ENCODE results near the gene HSPBAP1. TPM values are rescaled to one million over a fixed set of nuclear protein-coding genes. Genes with fewer than 3 reads are reported as not detected.

The HSPBAP1 gene
- total RNA-seq, 4 donors from 2014 or later, result 12.4 to 17.3 (median 15.8) TPM

DNA sequence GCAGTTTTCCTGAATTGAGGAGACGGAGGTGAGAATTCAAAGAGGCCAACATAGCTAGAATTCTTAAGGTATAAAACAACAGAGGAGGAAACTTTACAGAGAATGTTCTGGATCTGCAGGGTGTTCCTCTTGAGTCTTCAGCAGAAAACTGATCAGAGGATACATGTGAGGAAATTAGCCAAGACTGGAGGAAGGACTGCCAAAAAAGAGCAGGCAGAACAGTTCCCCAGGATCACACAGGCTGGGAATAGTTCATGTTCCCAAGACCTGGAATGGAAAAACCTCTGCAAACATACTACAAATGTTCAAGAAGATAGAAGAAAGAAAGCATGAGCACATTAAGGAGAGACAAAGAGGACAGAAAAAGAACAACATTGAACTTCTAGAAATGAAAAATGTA, 8.7 kb upstream of the HSPBAP1 start:
- Histone ChIP-seq H3K27me3 (no peaks in the 10 kb centered on the region), H3K4me1 (no peaks in the 10 kb centered on the region), H3K36me3 (no peaks in the 10 kb centered on the region), H3K27ac (no peak overlapping the region), H3K9me3 (no peaks in the 10 kb centered on the region), H3K4me3 (replicated peaks in 1 of 3) (no peak overlapping the region)
- TF ChIP-seq, protein P1, sequence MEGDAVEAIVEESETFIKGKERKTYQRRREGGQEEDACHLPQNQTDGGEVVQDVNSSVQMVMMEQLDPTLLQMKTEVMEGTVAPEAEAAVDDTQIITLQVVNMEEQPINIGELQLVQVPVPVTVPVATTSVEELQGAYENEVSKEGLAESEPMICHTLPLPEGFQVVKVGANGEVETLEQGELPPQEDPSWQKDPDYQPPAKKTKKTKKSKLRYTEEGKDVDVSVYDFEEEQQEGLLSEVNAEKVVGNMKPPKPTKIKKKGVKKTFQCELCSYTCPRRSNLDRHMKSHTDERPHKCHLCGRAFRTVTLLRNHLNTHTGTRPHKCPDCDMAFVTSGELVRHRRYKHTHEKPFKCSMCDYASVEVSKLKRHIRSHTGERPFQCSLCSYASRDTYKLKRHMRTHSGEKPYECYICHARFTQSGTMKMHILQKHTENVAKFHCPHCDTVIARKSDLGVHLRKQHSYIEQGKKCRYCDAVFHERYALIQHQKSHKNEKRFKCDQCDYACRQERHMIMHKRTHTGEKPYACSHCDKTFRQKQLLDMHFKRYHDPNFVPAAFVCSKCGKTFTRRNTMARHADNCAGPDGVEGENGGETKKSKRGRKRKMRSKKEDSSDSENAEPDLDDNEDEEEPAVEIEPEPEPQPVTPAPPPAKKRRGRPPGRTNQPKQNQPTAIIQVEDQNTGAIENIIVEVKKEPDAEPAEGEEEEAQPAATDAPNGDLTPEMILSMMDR (IDR thresholded peaks at IDR 0.05), result no peak
- no peak for TF ChIP-seq POLR2A (IDR thresholded peaks at IDR 0.05)
- WGBS, 2 donors, result 97% methylated on average over 1 of the region's 1 CpG
- no peak for DNase-seq
- intact Hi-C loops (cut with DNase I), result no loop called here

DNA sequence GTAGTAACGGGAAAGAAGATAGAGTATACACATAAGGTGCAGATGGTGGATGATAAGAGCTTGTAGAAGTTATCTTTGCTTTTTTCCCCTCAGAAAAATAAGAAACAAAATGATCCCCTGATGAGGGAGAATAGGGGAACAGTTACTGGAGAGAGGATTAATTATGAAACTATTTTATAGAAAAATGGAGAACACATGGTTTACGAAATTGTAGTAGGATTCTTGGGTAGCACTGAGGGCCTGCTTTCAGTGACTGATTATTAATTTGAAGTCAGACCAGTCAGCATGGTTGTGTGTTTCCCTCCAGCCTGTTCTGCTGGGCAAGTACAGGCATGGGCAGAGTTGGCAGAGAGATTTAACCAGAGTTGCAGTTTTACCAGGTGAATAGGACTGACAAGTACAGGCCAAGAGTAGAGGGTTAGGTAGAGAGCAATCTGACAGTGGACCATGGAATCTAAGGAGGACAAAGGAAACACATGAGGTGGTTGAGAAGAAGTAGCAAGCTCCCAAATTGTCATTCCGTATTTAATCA, 7.1 kb upstream of the HSPBAP1 start:
- H3K4me3 ChIP-seq (replicated peaks in 1 of 3), result no peak overlapping the region
- no peaks in the 10 kb centered on the region for H3K9me3 ChIP-seq
- H3K36me3 ChIP-seq, result no peaks in the 10 kb centered on the region
- WGBS, 2 donors, result 95 to 98% methylated on average over 3 of the region's 3 CpGs
- intact Hi-C loops (cut with DNase I), result no loop called here
- peaks cover 3% of the 10 kb centered on the region in 2 donors for H3K4me1 ChIP-seq
- H3K27me3 ChIP-seq, result no peaks in the 10 kb centered on the region
- DNase-seq, result no peak
- no peak overlapping the region for H3K27ac ChIP-seq
- no peak for TF ChIP-seq POLR2A (IDR thresholded peaks at IDR 0.05)
- TF ChIP-seq, protein P1 (IDR thresholded peaks at IDR 0.05), result no peak

DNA sequence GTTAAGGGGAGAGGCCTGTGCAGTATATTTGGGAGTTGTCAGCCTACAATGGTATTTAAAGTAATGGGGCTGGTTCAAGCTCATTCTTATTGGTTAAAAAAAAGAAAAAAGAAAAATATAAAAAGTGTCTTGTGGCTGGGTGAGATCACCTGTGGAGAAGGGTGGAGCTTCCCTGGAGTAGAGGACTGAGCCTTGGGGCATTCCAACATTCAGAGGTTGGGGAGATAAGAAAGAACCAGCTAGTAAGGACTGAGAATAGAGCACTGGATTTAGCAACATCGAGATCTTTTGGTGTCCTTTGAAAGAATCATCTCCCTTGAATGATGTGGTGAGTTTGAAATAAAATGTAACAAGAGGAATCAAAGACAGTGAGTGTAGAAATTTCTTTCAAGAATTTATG, 6.4 kb upstream of the HSPBAP1 start:
- intact Hi-C loops (cut with DNase I), result no loop called here
- 86 to 94% methylated on average over 1 of the region's 1 CpG for WGBS, 2 donors
- H3K4me3 ChIP-seq (replicated peaks in 1 of 3), result no peak overlapping the region
- no peaks in the 10 kb centered on the region for H3K36me3 ChIP-seq
- DNase-seq, result no peak
- peaks cover 6% of the 10 kb centered on the region in 2 donors for H3K4me1 ChIP-seq
- no peak overlapping the region for H3K27ac ChIP-seq
- no peak for TF ChIP-seq POLR2A (IDR thresholded peaks at IDR 0.05)
- TF ChIP-seq, protein P1 (IDR thresholded peaks at IDR 0.05), result no peak
- no peaks in the 10 kb centered on the region for H3K27me3 ChIP-seq
- no peaks in the 10 kb centered on the region for H3K9me3 ChIP-seq

DNA sequence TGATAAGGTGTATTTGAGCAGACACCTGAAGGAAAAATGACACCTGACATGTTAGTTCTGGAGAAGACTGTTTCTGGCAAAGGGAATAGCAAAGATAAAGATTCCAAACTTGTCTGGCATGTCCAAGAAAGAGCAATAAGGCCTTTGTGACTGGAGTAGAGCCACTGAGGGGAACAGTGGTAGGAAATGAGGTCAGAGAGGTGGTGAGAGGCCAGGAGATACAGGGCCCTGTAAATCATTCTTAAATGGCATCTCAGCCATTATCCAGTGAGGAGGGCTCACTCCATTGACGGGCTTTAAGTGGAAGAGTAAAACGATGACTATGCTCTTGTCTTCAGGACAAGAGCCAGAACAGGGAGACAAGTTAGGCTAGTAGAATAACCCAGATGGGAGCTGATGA, 5.7 kb upstream of the HSPBAP1 start:
- no peaks in the 10 kb centered on the region for H3K9me3 ChIP-seq

DNA sequence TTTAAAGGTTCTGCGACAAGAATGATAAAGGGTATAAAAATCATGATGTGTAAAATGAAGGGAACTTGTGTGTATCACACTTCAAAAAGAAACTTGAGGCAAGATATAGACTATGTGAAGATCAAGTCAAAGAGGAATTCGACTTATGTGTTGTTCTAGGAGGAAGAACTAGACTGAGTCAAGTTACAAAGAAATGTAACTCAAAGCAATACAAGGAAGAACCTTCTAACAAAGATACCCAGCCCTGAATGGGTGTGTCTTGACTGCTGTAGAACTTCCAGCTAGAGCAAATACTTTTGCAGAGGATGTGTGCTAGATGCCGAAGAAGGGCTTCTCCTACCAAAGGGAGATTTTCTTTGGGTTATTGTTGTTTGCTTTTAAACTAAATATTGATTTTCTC, 3.7 kb upstream of the HSPBAP1 start:
- H3K9me3 ChIP-seq, result no peaks in the 10 kb centered on the region
- peaks cover 6% of the 10 kb centered on the region in 2 donors for H3K4me1 ChIP-seq
- 88 to 93% methylated on average over 3 of the region's 3 CpGs for WGBS, 2 donors
- TF ChIP-seq, protein P1 (IDR thresholded peaks at IDR 0.05), result no peak
- no peak for DNase-seq
- no peaks in the 10 kb centered on the region for H3K36me3 ChIP-seq
- no peak overlapping the region for H3K4me3 ChIP-seq (replicated peaks in 1 of 3)
- H3K27me3 ChIP-seq, result no peaks in the 10 kb centered on the region
- no peak overlapping the region for H3K27ac ChIP-seq
- intact Hi-C loops (cut with DNase I), result loop anchor here (10.0 kb wide), 1 partner anchor 382 kb away; the partner anchor contains the start of gene WDR5B

More for the DNA sequence above, 5.7 kb upstream of the HSPBAP1 start:
- Histone ChIP-seq H3K4me1 (peaks cover 6% of the 10 kb centered on the region in 2 donors), H3K4me3 (replicated peaks in 1 of 3) (no peak overlapping the region), H3K27ac (no peak overlapping the region), H3K36me3 (no peaks in the 10 kb centered on the region), H3K27me3 (no peaks in the 10 kb centered on the region)
- 78 to 80% methylated on average over 2 of the region's 2 CpGs for WGBS, 2 donors
- intact Hi-C loops (cut with DNase I), result loop anchor here (10.0 kb wide), 1 partner anchor 385 kb away; the partner anchor contains the start of gene WDR5B
- DNase-seq, result no peak
- TF ChIP-seq, protein P1 (IDR thresholded peaks at IDR 0.05), result no peak
- TF ChIP-seq POLR2A (IDR thresholded peaks at IDR 0.05), result no peak
